HCT116 (cell line): Measurements from ENCODE around the gene ACTRT2. TPM values are rescaled to one million over a fixed set of nuclear protein-coding genes. Genes with fewer than 3 reads are reported as not detected.

Experiments
- ATAC-seq: fragments of 200-7000 bp; cut with Tn5 transposase; 2 replicates; pipeline ENCODE4 v1.9.1; 2020; ENCODE audit warnings: mild to moderate bottlenecking, moderate library complexity
- BruUV-seq: library from RNA; stranded (reverse); fragments of 400-500 nt; replicated peaks from 2 replicates; lab custom pipeline; 2021; lab: Mats Ljungman, UMichigan
- CTCF ChIA-PET: fragments of 300-600 bp; sonication (Branson Sonifier 250); formaldehyde crosslinking; loops from one replicate; lab custom pipeline; 2021; ENCODE audit warnings: antibody characterized with exemption; lab: Charles Lee
- POLR2A ChIA-PET: fragments of 300-600, 350-600 bp; sonication (Branson Sonifier 250); formaldehyde crosslinking; loops from one replicate; lab custom pipeline; 2021; ENCODE audit warnings: antibody characterized with exemption; lab: Charles Lee
- RAD21 ChIA-PET, 2 experiments: fragments of 300-600 bp; sonication (Branson Sonifier 250); formaldehyde crosslinking; loops; one replicate each; lab custom pipeline; 2023; ENCODE audit warnings: low total read pairs in 2 of 2; ENCODE audit not compliant: uncharacterized antibody in 2 of 2, unreplicated experiment in 2 of 2, low non-redundant PET in 1 of 2; lab: Charles Lee
- DNase-seq: peaks from one replicate; pipeline ENCODE4 v3.0.0-alpha.2; 2010; ENCODE audit warnings: low read depth, low spot score
- H2AFZ ChIP-seq: fragments of 200-600 bp; shearing (Covaris generic), sonication (generic); 2 replicates; pipeline ENCODE4 v1.6.1; 2017; ENCODE audit warnings: low read depth, mixed run types, mixed read lengths, antibody characterized with exemption, low read length; ENCODE audit not compliant: poor library complexity, severe bottlenecking
- H3K27ac ChIP-seq: 2 replicates; pipeline ENCODE4 v1.5.1; 2012; ENCODE audit warnings: low read depth, low read length
- H3K27me3 ChIP-seq: fragments of 200-600 bp; sonication (generic); 2 replicates; pipeline ENCODE4 v1.6.1; 2016; ENCODE audit warnings: mixed run types, low read length, mixed read lengths; ENCODE audit not compliant: insufficient read depth
- H3K36me3 ChIP-seq, 2 experiments: fragments of 200-500 bp in 1 of 2; fragments of 200-600 bp in 1 of 2; sonication (Bioruptor generic) in 1 of 2; sonication (generic) in 1 of 2; 2 replicates each; pipeline versions ENCODE4 v1.5.1 to v1.6.1; 2014 to 2016; ENCODE audit warnings: low read length in 2 of 2, inconsistent platforms in 1 of 2, mixed read lengths in 1 of 2, mixed run types in 1 of 2; ENCODE audit not compliant: insufficient read depth in 2 of 2, control insufficient read depth in 1 of 2
- H3K4me1 ChIP-seq, 2 experiments: fragments of 200-600 bp in 1 of 2; sonication (generic) in 1 of 2; 2 replicates each; pipeline versions ENCODE4 v1.5.1 to v1.6.1; 2012 to 2017; ENCODE audit warnings: low read length in 2 of 2, inconsistent platforms in 1 of 2, mild to moderate bottlenecking in 1 of 2, mixed read lengths in 1 of 2, mixed run types in 1 of 2, moderate library complexity in 1 of 2; ENCODE audit not compliant: insufficient read depth in 2 of 2, control insufficient read depth in 1 of 2
- H3K4me2 ChIP-seq: fragments of 200-600 bp; sonication (generic); 2 replicates; pipeline ENCODE4 v1.6.1; 2017; ENCODE audit warnings: mixed run types, low read length, mixed read lengths
- H3K4me3 ChIP-seq, 2 experiments: fragments of 200-600 bp in 1 of 2; sonication (generic) in 1 of 2; replicated peaks in 1 of 2; 2 replicates each; pipeline ENCODE4 v1.5.1; 2011 to 2016; ENCODE audit warnings: low read length in 2 of 2, control low read depth in 1 of 2, low read depth in 1 of 2, mild to moderate bottlenecking in 1 of 2, mixed read lengths in 1 of 2, mixed run types in 1 of 2
- H3K79me2 ChIP-seq: fragments of 200-600 bp; sonication (generic); 2 replicates; pipeline ENCODE4 v1.6.1; 2017; ENCODE audit warnings: mild to moderate bottlenecking, mixed run types, low read length, moderate library complexity, mixed read lengths; ENCODE audit not compliant: insufficient read depth
- H3K9ac ChIP-seq: fragments of 200-600 bp; sonication (generic); 2 replicates; pipeline ENCODE4 v1.6.1; 2016; ENCODE audit warnings: low read length, mixed read lengths
- H3K9me2 ChIP-seq: fragments of 200-600 bp; sonication (generic), shearing (Covaris generic); 2 replicates; pipeline ENCODE4 v1.6.1; 2017; ENCODE audit warnings: mixed run types, mild to moderate bottlenecking, moderate library complexity; ENCODE audit not compliant: insufficient read depth
- H3K9me3 ChIP-seq, 2 experiments: fragments of 200-500 bp in 1 of 2; fragments of 200-600 bp in 1 of 2; sonication (Bioruptor generic) in 1 of 2; sonication (generic) in 1 of 2; 2 replicates each; pipeline ENCODE4 v1.6.1; 2014 to 2017; ENCODE audit warnings: low read length in 2 of 2, mixed read lengths in 2 of 2, inconsistent platforms in 1 of 2, low read depth in 1 of 2, mild to moderate bottlenecking in 1 of 2, mixed run types in 1 of 2, moderate library complexity in 1 of 2; ENCODE audit not compliant: control insufficient read depth in 1 of 2, insufficient read depth in 1 of 2
- H4K20me1 ChIP-seq: fragments of 200-600 bp; sonication (generic), shearing (Covaris generic); 2 replicates; pipeline ENCODE4 v1.6.1; 2017; ENCODE audit warnings: mixed run types, mild to moderate bottlenecking, moderate library complexity; ENCODE audit not compliant: insufficient read depth
- CBX3 ChIP-seq: IDR thresholded peaks from 2 replicates; pipeline ENCODE4 v1.6.1; 2012; ENCODE audit warnings: low read depth
- CTCF ChIP-seq, 3 experiments: fragments of 200-600 bp in 1 of 3; sonication (generic) in 1 of 3; IDR thresholded peaks in 2 of 3; conservative IDR thresholded peaks in 1 of 3; 2 replicates each; pipeline ENCODE4 v1.5.1; 2012 to 2017; ENCODE audit warnings: low read depth in 2 of 3, low read length in 2 of 3, antibody characterized with exemption in 1 of 3, borderline replicate concordance in 1 of 3, control low read depth in 1 of 3, mild to moderate bottlenecking in 1 of 3, mixed read lengths in 1 of 3, mixed run types in 1 of 3, moderate library complexity in 1 of 3; ENCODE audit not compliant: insufficient read depth in 1 of 3
- EGR1 ChIP-seq: IDR thresholded peaks from 2 replicates; pipeline ENCODE4 v1.6.1; 2012; ENCODE audit warnings: low read depth
- ELF1 ChIP-seq: IDR thresholded peaks from 2 replicates; pipeline ENCODE4 v1.6.1; 2012; ENCODE audit warnings: low read depth, borderline replicate concordance
- EZH2 ChIP-seq: fragments of 200-600 bp; sonication (generic); IDR thresholded peaks from 2 replicates; pipeline ENCODE4 v1.6.1; 2017; ENCODE audit warnings: antibody characterized with exemption, mixed run types
- EZH2phosphoT487 ChIP-seq: fragments of 200-600 bp; IDR thresholded peaks from 2 replicates; pipeline ENCODE4 v1.6.1; 2018; ENCODE audit warnings: antibody characterized with exemption, borderline replicate concordance
- POLR2A ChIP-seq: IDR thresholded peaks from 2 replicates; pipeline ENCODE4 v1.7.0; 2011; ENCODE audit warnings: borderline replicate concordance; ENCODE audit not compliant: insufficient read depth, insufficient read length; ENCODE audit errors: extremely low read depth
- SIN3A ChIP-seq: IDR thresholded peaks from 2 replicates; pipeline ENCODE4 v1.6.1; 2012; ENCODE audit warnings: low read depth
- SP1 ChIP-seq: IDR thresholded peaks from 2 replicates; pipeline ENCODE4 v1.6.1; 2012; ENCODE audit warnings: low read depth
- YY1 ChIP-seq: IDR thresholded peaks from 2 replicates; pipeline ENCODE4 v1.6.1; 2011; ENCODE audit warnings: low read length, low read depth, moderate library complexity, mild to moderate bottlenecking; ENCODE audit not compliant: insufficient replicate concordance; ENCODE audit errors: extremely low read depth
- ZFX ChIP-seq: fragments of 450-650 bp; IDR thresholded peaks from 2 replicates; pipeline ENCODE4 v1.6.1; 2017
- intact Hi-C: fragments of 100-400 bp; cut with micrococcal nuclease; formaldehyde crosslinking; loops from 2 replicates; pipeline ENCODE4 v1.10.0; 2022
- total RNA-seq: library from RNA; stranded (reverse); gene quantifications from one replicate; pipeline ENCODE4 v1.2.1, GENCODE V29; 2021; ENCODE audit not compliant: unreplicated experiment

The ACTRT2 gene
- total RNA-seq, 1 experiment from 2014 or later: not detected

- Histone ChIP-seq H3K9me3 (no peaks in the 10 kb centered on the region), H3K4me3 (no peak overlapping the region), H3K4me1 (no peaks in the 10 kb centered on the region), H3K27me3 (no peaks in the 10 kb centered on the region), H3K36me3 (no peaks in the 10 kb centered on the region), H3K9ac (no peak overlapping the region), H4K20me1 (no peaks in the 10 kb centered on the region), H3K27ac (no peak overlapping the region), H3K79me2 (no peaks in the 10 kb centered on the region), H3K9me2 (no peaks in the 10 kb centered on the region), H3K4me2 (no peak overlapping the region), H2AFZ (no peak overlapping the region)
- BruUV-seq: no TSS peak
- RAD21 ChIA-PET: no interaction called here
- TF ChIP-seq YY1 (no peak), SP1 (no peak), CBX3 (no peak), CTCF (IDR thresholded peaks at IDR 0.05 in 2 of 3, conservative IDR thresholded peaks at IDR 0.05 in 1 of 3; ENCODE audit: borderline replicate concordance in 1 of 3, insufficient read depth in 1 of 3, low read depth in 2 of 3, low read length in 2 of 3) (no peak), EZH2phosphoT487 (no peak), EGR1 (no peak), SIN3A (no peak), POLR2A (no peak), ELF1 (no peak), EZH2 (no peak), ZFX (no peak)
- ATAC-seq (peak; percentile 18), DNase-seq (no peak)
- CTCF ChIA-PET: no interaction called here
- intact Hi-C loops: no loop called here
- POLR2A ChIA-PET: no interaction called here
Observed at GRCh38 chr1:2972879-2973575, 48.2 kb upstream of the ACTRT2 start.
